ENCODE data around the gene CA14. TPM values are rescaled to one million over a fixed set of nuclear protein-coding genes. Genes with fewer than 3 reads are reported as not detected.

CA14 gene
- total RNA-seq, 1 experiment from 2014 or later, result not detected

GRCh38 chr1:150210706-150211105 lies 46.9 kb upstream of the CA14 start:
- Histone ChIP-seq H3K4me2 (ENCODE audit: low read length) (no peak overlapping the region), H3K9ac (ENCODE audit: low read length) (no peak overlapping the region), H3F3A (ENCODE audit: low read length, unreplicated experiment) (no peaks in the 10 kb centered on the region), H3K9me2 (replicated peaks; ENCODE audit: low read length) (no peaks in the 10 kb centered on the region), H3K36me3 (ENCODE audit: low read depth, low read length) (no peaks in the 10 kb centered on the region), H3K27ac (ENCODE audit: low read length) (no peak overlapping the region), H3K4me3 (ENCODE audit: low read length) (no peak overlapping the region), H3K27me3 (ENCODE audit: low read length) (no peaks in the 10 kb centered on the region), H4K20me1 (ENCODE audit: low read length) (no peaks in the 10 kb centered on the region), H3K9me3 (ENCODE audit: low read length) (no peaks in the 10 kb centered on the region), H2AFZ (ENCODE audit: low read length) (no peak overlapping the region), H3K4me1 (ENCODE audit: insufficient read depth, low read length) (no peaks in the 10 kb centered on the region), H3K79me2 (ENCODE audit: low read length) (no peaks in the 10 kb centered on the region)
- BruUV-seq (replicated peaks), result no TSS peak
- intact Hi-C loops (cut with micrococcal nuclease), result no loop called here
- POLR2A ChIA-PET (ENCODE audit: unreplicated experiment), result no interaction called here
- TF ChIP-seq EZH2phosphoT487 (IDR thresholded peaks at IDR 0.05; ENCODE audit: borderline replicate concordance, low read length) (no peak), EZH2 (IDR thresholded peaks at IDR 0.05; ENCODE audit: low read length, unreplicated experiment) (no peak), CTCF (conservative IDR thresholded peaks at IDR 0.05; ENCODE audit: low read depth, low read length) (no peak)
- CTCF ChIA-PET, result no interaction called here
- ATAC-seq, result no peak
- no peak for DNase-seq

- Histone ChIP-seq H3K4me2 (ENCODE audit: low read length) (no peak overlapping the region), H3K27ac (ENCODE audit: low read length) (no peak overlapping the region), H3K79me2 (ENCODE audit: low read length) (no peaks in the 10 kb centered on the region), H3K4me1 (ENCODE audit: insufficient read depth, low read length) (no peaks in the 10 kb centered on the region), H3K36me3 (ENCODE audit: low read depth, low read length) (no peaks in the 10 kb centered on the region), H2AFZ (ENCODE audit: low read length) (no peak overlapping the region), H3K9me2 (replicated peaks; ENCODE audit: low read length) (no peaks in the 10 kb centered on the region), H3F3A (ENCODE audit: low read length, unreplicated experiment) (no peaks in the 10 kb centered on the region), H3K27me3 (ENCODE audit: low read length) (no peaks in the 10 kb centered on the region), H3K4me3 (ENCODE audit: low read length) (no peak overlapping the region), H3K9me3 (ENCODE audit: low read length) (no peaks in the 10 kb centered on the region), H4K20me1 (ENCODE audit: low read length) (no peaks in the 10 kb centered on the region), H3K9ac (ENCODE audit: low read length) (no peak overlapping the region)
- ChIA-PET CTCF (no interaction called here), POLR2A (ENCODE audit: unreplicated experiment) (no interaction called here)
- no peak for ATAC-seq
- intact Hi-C loops (cut with micrococcal nuclease), result no loop called here
- TF ChIP-seq EZH2 (IDR thresholded peaks at IDR 0.05; ENCODE audit: low read length, unreplicated experiment) (no peak), CTCF (conservative IDR thresholded peaks at IDR 0.05; ENCODE audit: low read depth, low read length) (no peak), EZH2phosphoT487 (IDR thresholded peaks at IDR 0.05; ENCODE audit: borderline replicate concordance, low read length) (no peak)
- no peak for DNase-seq
- no TSS peak for BruUV-seq (replicated peaks)
These were observed 45.5 kb upstream of the CA14 start for GRCh38 chr1:150212070-150212469.

- POLR2A ChIA-PET (ENCODE audit: unreplicated experiment), result no interaction called here
These were observed 44.1 kb upstream of the CA14 start for GRCh38 chr1:150213170-150214098.

More at GRCh38 chr1:150213170-150214098, 44.1 kb upstream of the CA14 start:
- Histone ChIP-seq H3K4me2 (ENCODE audit: low read length) (peak overlapping the region; percentile 20; the same call in 1 of the 2 replicates), H2AFZ (ENCODE audit: low read length) (peak overlapping the region; percentile 45; the same call in 1 of the 2 replicates), H3K9ac (ENCODE audit: low read length) (no peak overlapping the region), H3K79me2 (ENCODE audit: low read length) (no peaks in the 10 kb centered on the region), H3K27me3 (ENCODE audit: low read length) (no peaks in the 10 kb centered on the region), H3K36me3 (ENCODE audit: low read depth, low read length) (no peaks in the 10 kb centered on the region), H4K20me1 (ENCODE audit: low read length) (no peaks in the 10 kb centered on the region), H3F3A (ENCODE audit: low read length, unreplicated experiment) (no peaks in the 10 kb centered on the region), H3K4me3 (ENCODE audit: low read length) (no peak overlapping the region), H3K9me3 (ENCODE audit: low read length) (no peaks in the 10 kb centered on the region), H3K27ac (ENCODE audit: low read length) (no peak overlapping the region), H3K9me2 (replicated peaks; ENCODE audit: low read length) (no peaks in the 10 kb centered on the region), H3K4me1 (ENCODE audit: insufficient read depth, low read length) (no peaks in the 10 kb centered on the region)
- CTCF ChIA-PET, result no interaction called here
- BruUV-seq (replicated peaks), result no TSS peak
- TF ChIP-seq CTCF (conservative IDR thresholded peaks at IDR 0.05; ENCODE audit: low read depth, low read length) (no peak), EZH2 (IDR thresholded peaks at IDR 0.05; ENCODE audit: low read length, unreplicated experiment) (no peak), EZH2phosphoT487 (IDR thresholded peaks at IDR 0.05; ENCODE audit: borderline replicate concordance, low read length) (no peak)
- ATAC-seq, result no peak
- peak; percentile 45 for DNase-seq
- intact Hi-C loops (cut with micrococcal nuclease), result no loop called here
